ENCODE results near the gene LRRC8D. TPM values are rescaled to one million over a fixed set of nuclear protein-coding genes. Genes with fewer than 3 reads are reported as not detected.

LRRC8D gene
- total RNA-seq, 2 donors from 2014 or later = 23.8 to 33.8 TPM

DNA sequence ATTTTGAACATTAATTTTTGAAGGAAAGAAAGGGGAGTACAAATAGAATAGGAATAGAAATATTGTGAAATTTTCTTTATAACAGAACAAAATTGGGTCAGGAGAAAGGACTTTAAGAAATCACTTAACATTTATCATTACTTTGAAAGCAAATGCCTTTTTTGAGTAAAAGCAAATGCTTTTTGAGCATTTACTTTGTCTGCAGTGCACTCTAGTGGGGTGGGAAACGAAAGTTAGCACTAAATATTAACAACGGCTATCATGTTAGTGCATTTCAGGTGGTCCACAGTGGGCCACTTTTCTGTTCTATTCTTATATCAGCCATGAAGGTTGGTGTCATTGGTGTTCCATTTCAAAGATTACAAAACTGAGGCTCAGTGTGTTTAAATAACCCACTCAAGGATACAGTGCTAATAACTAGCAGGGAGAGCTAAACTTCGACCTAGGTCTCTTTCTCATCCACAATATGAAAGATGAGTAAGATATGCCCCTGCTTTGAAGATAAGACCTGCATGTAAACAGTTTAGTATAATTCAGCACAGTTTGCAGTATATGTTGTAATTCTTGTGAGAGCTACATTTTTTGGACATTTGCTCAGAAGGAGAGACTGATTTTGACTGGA is 13.4 kb downstream of the LRRC8D start:
- Mint-ChIP-seq H3K36me3 (ENCODE audit: low read depth) (no peaks in the 10 kb centered on the region), H3K9me3 (no peaks in the 10 kb centered on the region), H3K4me3 (no peak overlapping the region), H3K27ac (no peak overlapping the region), H3K27me3 (ENCODE audit: insufficient read depth) (no peaks in the 10 kb centered on the region), H3K4me1 (peaks cover 37% of the 10 kb centered on the region)
- peaks cover 9% of the 10 kb centered on the region for H3K4me1 ChIP-seq (ENCODE audit: control insufficient read depth, insufficient read depth, low read length)
- no peaks in the 10 kb centered on the region for H3K9me3 ChIP-seq (ENCODE audit: control insufficient read depth, low read length)
- no peak overlapping the region for H3K4me3 ChIP-seq (ENCODE audit: low read length)
- H3K36me3 ChIP-seq (ENCODE audit: control insufficient read depth, insufficient read depth, low read length) = no peaks in the 10 kb centered on the region
- no peaks in the 10 kb centered on the region for H3K27me3 ChIP-seq (ENCODE audit: control insufficient read depth, insufficient read depth, low read length, poor library complexity, severe bottlenecking)
- H3K27ac ChIP-seq (ENCODE audit: low read depth, low read length) = no peak overlapping the region
- no peak for DNase-seq
- TF ChIP-seq, protein P1, sequence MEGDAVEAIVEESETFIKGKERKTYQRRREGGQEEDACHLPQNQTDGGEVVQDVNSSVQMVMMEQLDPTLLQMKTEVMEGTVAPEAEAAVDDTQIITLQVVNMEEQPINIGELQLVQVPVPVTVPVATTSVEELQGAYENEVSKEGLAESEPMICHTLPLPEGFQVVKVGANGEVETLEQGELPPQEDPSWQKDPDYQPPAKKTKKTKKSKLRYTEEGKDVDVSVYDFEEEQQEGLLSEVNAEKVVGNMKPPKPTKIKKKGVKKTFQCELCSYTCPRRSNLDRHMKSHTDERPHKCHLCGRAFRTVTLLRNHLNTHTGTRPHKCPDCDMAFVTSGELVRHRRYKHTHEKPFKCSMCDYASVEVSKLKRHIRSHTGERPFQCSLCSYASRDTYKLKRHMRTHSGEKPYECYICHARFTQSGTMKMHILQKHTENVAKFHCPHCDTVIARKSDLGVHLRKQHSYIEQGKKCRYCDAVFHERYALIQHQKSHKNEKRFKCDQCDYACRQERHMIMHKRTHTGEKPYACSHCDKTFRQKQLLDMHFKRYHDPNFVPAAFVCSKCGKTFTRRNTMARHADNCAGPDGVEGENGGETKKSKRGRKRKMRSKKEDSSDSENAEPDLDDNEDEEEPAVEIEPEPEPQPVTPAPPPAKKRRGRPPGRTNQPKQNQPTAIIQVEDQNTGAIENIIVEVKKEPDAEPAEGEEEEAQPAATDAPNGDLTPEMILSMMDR (conservative IDR thresholded peaks at IDR 0.05) = no peak
- H3K9ac ChIP-seq (ENCODE audit: extremely low read depth, low read length, poor library complexity, severe bottlenecking) = no peak overlapping the region
- 89 to 98% methylated on average over 3 of the region's 3 CpGs for WGBS, 2 experiments (ENCODE audit: insufficient coverage in 1 of 2, insufficient read length in 1 of 2)

DNA sequence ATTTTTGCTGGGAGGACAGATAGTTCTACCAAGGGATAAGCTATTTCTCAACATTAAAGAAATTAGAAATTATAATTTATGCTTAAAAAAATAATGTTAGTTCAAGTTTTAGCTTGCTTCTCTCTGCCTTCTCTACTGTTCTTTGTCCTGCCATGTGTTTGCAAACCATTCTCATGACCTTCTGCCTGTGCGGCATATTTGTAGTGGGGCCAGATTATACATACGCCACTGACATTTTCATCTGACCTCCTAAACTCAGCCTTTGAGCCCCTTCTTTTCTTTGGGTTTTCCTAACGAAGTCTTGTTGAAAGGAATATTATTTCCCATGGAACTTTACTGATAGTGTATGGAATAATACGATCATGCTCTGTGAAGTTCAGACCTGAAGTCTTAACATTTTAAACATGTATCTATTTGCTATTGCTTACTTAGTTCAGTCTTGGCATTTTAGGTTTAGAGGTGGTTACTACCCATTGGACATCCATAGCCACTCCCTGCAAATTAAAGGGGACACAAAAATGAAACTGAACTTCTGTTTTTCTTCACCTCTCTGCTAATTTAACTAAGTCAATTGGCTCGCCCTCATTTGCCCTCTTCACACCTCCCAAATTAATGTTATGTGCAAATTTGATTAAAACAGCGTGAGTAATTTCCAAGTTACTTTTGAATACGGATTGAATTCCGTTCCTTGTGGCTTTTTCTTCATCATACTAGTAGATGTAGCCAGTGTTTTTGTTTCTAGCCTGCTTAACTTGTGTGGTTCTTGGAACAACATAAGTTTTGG is 15.6 kb downstream of the LRRC8D start:
- Mint-ChIP-seq H3K9me3 (no peaks in the 10 kb centered on the region), H3K4me1 (peaks cover 45% of the 10 kb centered on the region), H3K27ac (no peak overlapping the region), H3K27me3 (ENCODE audit: insufficient read depth) (no peaks in the 10 kb centered on the region), H3K4me3 (no peak overlapping the region), H3K36me3 (ENCODE audit: low read depth) (no peaks in the 10 kb centered on the region)
- Histone ChIP-seq H3K4me3 (ENCODE audit: low read length) (no peak overlapping the region), H3K4me1 (ENCODE audit: control insufficient read depth, insufficient read depth, low read length) (peaks cover 16% of the 10 kb centered on the region), H3K27ac (ENCODE audit: low read depth, low read length) (no peak overlapping the region), H3K9me3 (ENCODE audit: control insufficient read depth, low read length) (no peaks in the 10 kb centered on the region), H3K36me3 (ENCODE audit: control insufficient read depth, insufficient read depth, low read length) (no peaks in the 10 kb centered on the region), H3K9ac (ENCODE audit: extremely low read depth, low read length, poor library complexity, severe bottlenecking) (no peak overlapping the region), H3K27me3 (ENCODE audit: control insufficient read depth, insufficient read depth, low read length, poor library complexity, severe bottlenecking) (no peaks in the 10 kb centered on the region)
- WGBS, 2 experiments (ENCODE audit: insufficient coverage in 1 of 2, insufficient read length in 1 of 2) = 75 to 84% methylated on average over 5 to 8 of the region's 8 CpGs
- TF ChIP-seq, protein P1 (conservative IDR thresholded peaks at IDR 0.05) = no peak
- DNase-seq = no peak

DNA sequence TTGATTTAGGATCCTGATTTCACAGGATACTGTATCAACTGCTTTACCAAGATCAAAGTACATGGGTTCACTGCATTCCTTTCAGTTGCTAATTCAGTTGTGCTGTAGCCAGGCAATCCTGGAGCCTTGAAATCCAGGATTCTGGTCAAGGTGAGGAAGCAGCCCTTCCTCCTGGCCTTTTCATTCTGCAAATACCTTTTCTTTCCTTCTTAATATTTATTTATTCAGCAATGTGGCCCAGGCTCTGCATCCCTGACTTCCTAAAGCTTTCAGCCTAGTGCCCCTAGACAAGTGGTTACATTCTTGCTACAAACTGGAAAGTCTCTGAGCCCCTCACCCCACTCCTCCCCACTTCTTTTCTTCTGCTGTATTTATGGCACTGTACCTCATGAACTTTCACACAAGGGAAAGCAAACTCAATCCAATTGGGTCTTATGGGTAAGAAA is 16.2 kb downstream of the LRRC8D start:
- TF ChIP-seq, protein P1 (conservative IDR thresholded peaks at IDR 0.05) = no peak
- no peaks in the 10 kb centered on the region for H3K27me3 Mint-ChIP-seq (ENCODE audit: insufficient read depth)
- H3K4me3 Mint-ChIP-seq = no peak overlapping the region
- Histone ChIP-seq H3K36me3 (ENCODE audit: control insufficient read depth, insufficient read depth, low read length) (no peaks in the 10 kb centered on the region), H3K27me3 (ENCODE audit: control insufficient read depth, insufficient read depth, low read length, poor library complexity, severe bottlenecking) (no peaks in the 10 kb centered on the region), H3K9me3 (ENCODE audit: control insufficient read depth, low read length) (no peaks in the 10 kb centered on the region), H3K9ac (ENCODE audit: extremely low read depth, low read length, poor library complexity, severe bottlenecking) (no peak overlapping the region), H3K4me3 (ENCODE audit: low read length) (no peak overlapping the region), H3K4me1 (ENCODE audit: control insufficient read depth, insufficient read depth, low read length) (peaks cover 16% of the 10 kb centered on the region), H3K27ac (ENCODE audit: low read depth, low read length) (no peak overlapping the region)
- peaks cover 39% of the 10 kb centered on the region for H3K4me1 Mint-ChIP-seq
- no peak overlapping the region for H3K27ac Mint-ChIP-seq
- H3K9me3 Mint-ChIP-seq = no peaks in the 10 kb centered on the region
- peak; percentile 60 for DNase-seq
- no peaks in the 10 kb centered on the region for H3K36me3 Mint-ChIP-seq (ENCODE audit: low read depth)
